MV-4-11 (cell line): ENCODE results near the gene NLRP5.
"Not testable (repeated sequence)": the region's sequence is repeated elsewhere in the genome, so short reads cannot be mapped to it uniquely, and the experiment has no call there.

Source experiments
- DNase-seq: peaks from one replicate; lab custom pipeline; 2025; lab: John Stamatoyannopoulos, UW

NLRP5 gene

DNA sequence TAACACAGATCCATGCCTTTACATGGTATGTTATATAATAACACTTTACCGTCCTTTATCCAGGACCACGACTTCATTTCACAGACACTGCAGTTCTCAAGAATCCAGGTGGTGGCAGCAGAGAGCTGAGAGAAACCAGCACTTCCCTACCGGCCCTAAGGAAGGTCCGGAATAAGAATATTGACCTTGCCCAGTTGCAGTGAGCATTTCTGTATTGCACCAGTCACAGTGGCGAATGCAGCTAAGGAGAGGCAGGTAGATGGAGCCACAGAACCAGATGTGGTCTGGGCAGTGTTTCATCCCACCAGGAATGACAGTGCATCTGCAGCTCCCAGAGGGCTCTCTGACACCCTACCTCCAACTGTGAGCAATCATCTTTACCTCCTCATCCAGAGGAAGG is 89.9 kb downstream of the NLRP5 start:
- peak; percentile 51 for DNase-seq

DNA sequence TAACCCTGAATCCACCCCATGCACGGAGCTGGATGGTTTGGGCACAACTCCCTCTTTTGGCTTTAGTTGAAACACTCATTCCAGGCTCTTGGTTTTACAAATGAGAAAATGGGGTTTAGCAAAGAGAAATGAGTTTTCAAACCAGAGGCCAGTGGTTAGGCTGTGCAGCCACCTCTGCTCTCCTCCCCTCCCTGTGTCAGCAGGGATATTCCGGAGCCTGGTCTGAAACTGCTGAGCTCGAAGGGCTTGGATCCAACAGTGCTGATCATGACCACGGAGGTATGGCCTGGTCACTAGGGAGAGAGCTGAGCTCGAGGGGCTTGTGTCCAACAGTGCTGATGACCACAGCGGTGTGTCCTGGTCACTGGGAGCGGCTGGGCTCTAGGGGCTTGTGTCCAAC is 93.0 kb downstream of the NLRP5 start:
- DNase-seq = no peak

DNA sequence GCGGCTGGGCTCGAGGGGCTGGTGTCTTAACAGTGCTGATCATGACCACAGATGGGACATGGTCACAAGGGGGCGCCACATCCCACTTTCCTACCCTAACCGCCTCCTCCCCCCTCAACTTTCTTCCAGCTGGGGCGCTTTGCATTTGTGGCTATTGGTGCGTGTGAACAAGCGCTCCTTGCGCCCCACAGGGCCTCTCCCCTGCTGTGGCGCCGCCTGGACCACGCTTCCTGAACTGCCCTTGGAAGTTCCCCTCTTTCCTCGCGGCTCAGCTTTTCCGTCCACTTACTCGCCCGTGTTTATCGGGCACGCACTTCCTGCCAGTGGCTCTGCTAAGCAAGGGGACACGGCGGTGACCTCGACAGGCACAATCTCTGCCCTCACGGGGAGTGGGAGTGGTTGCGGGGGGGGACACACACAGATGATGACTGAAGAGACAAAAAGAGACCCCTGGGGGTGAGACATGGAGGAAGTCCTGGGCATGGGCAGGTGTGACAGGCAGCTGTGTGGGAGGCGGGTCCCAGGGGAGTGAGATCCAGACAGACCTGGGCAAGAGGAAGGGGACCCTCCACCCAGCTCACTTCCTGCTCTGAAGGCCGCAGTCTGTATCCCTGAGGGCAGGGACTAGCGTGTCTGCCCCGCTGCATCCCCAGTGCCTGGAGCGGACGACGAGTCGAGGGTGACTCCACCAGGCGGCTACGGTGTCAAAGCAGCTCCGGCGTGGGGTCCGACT is 94.3 kb downstream of the NLRP5 start:
- DNase-seq = peak; percentile 84

DNA sequence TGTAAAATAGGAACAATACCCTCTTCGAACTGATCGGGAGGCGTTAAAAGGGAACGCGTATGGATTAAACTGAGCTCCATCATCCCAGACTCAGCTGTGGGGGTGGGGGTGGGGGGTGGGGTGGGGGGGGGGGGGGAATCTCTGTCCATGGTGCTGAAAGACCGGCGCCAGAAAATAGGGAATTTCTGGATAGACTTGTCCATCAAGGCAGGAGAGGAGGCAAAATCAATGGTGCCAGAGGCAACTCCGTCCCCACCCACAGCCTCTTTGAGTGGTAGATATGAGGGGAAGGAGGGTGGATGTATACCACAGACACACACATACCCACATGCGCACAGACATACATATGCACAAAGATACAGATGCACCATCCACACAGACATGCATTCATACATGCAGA is 97.1 kb downstream of the NLRP5 start:
- no peak for DNase-seq

DNA sequence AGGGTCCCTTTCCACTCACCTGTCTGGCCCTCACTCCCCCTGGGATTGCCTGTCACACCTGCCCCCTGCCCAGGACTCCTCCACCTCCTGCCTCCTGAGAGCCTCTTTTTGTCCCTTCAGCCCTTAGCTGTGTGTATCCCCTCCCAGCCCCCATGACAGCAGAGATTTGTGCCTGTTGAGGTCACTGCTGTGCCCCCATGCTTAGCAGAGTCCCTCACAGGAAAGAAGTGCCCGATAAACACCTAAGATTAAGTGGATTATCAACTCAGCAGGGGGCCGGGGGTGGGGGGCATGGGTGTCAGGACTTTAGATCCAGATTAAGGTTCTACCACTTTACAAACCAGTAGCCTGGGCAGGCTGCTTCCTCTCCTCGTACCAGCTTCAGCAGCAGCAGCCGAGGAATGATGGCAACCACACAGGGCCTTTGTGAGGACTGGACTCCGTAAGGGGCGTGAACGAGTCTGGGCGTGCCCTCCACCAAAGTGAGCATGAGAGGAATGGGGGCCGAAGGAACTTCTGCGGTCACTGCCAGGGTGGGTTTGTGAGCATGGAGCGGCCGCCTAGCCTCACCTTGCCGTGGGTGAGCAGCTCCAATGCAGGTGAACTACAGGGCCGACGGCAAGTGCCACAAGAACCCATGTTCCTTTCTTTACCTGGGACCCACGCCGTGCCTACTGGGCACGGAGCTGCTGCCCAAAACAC is 98.4 kb downstream of the NLRP5 start:
- no peak for DNase-seq

DNA sequence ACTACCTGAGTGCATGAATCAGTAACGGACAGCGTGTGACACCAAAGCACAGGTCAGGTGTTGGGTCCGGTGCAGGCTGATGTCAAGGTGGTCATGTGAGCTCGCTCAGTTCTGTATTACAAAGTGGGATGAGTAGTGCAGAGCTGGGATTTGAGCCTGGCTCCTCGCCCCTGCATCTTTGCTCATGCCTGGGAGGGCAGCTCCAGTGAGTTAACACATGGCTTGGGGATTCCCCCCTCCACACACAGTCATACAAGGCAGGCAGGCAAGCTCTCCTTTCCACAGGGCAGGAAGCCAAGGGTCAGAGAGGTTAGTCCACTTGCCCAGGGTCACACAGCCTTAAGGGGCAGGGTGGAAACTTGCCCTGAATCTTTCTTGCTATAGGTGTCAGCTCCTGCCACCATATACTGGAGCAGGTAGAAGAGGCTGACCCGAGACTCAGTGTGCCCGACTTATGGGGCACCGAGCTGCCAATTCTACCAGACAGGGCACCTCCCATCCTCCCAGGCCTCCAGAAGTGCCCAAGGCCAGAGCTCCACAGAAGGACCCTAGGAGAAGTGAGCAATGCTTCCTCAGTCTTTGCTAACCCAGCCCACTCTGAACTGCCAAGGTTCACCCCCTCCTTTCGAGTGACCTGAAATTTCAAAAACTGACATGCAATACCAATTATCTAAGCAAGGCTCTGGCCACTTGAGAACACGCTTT is 99.1 kb downstream of the NLRP5 start:
- DNase-seq = no peak

DNA sequence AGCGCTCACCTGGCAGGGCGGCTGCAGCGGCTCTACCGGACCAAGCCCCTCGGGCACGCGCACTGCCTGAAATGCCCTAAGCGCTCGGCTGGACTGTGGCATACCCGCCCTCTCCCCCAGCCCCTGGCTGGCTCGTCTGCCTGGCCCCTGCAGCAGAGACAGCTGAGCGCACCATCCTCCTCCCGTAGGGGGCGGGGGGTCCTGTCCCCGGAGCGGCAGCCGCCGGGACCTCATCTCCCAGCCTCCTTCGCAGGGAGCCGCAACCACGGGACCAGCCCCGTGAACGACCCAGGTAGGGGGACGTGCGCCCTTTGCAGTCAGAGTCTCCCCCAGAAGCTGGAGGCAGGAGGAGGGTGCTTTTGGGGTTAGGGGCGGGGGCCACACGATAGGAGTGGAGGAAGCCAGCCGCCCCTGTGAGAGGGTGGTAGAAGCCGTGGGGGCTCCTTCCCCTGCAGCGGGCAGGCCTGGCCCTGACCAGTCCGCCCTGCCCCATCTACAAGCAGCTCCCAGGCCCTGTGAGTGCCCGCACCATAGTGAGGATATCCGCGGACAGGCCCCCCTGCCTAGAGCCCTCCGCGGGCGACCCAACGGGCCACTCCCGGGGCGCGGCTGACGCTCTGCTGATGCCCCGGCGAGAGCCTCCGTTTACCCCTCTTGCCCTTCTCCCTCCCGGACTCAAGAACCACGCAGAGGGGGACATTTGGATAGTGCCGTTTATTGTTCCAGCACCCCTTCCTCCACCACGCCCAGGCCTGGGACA is 100.3 kb downstream of the NLRP5 start:
- DNase-seq = no peak

DNA sequence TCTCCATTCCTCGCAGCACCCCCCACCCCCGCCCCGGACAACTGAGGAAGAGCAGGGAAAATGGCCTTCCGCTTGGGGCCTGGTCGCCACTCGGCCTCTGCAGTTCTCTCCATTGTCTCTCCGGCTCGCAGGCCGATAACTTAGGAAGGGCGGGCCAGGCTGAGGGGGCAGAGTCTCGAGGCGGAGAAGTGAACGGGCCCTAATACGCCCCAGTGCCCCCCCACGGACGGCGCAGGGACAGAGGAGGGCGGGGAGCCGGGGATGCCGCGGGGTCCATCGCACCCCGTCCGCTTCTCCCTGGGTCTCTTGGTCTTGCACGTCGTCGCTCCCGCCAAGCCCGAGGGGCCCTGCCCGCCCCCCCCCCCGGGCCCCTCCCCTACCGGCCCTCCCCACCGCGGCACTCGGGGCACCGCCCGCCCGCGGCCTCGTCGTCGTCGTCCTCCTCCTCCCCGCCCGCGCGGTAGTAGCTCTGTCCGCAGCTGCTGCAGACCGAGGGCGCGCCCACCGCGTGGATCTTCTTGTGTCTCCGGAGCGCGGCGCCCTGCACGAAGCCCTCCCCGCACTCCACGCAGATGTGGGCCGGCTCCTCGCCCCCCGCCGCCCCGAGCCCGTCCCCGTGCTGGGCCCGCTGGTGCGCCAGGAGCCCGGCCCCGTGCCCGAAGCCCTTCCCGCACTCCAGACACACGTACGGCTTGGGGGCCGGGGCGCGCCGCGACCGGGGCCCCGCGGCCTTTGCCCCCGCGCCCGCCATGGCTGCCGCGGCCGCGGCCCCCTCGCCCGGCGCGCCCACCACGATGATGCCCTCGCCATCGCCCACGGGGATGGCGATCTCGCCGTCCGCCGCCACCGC is 101.3 kb downstream of the NLRP5 start:
- no peak for DNase-seq

DNA sequence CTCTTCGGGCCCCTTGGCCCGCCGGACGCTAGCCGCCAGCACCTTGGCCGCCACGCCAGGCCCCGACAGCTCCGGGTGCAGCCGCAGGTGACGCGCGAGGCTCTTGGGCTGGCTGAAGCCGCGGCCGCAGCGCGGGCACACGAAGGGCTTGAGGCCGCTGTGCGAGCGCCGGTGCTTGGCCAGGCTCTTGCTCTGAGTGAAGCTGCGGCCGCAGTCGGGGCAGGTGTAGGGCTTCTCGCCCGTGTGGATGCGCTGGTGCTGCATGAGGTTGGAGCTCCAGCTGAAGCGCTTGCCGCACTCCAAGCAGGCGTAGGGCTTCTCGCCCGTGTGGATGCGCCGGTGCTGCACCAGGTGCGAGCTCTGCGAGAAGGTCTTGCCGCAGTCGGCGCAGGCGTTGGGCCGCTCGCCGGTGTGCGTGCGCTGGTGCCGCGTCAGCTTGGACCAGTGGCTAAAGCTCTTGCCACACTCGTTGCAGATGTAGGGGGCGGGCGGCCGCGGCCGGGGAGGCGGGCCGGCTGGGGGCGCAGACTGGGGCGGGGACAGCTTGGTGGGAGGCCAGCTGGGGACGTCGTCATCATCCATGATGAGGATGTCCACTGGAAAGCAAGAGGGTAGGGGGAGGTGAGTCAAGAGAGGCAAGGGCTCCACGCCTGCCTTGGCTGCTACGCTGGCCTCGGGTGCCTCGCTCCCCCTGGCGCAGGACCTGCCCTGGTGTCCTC is 102.1 kb downstream of the NLRP5 start:
- no peak for DNase-seq

DNA sequence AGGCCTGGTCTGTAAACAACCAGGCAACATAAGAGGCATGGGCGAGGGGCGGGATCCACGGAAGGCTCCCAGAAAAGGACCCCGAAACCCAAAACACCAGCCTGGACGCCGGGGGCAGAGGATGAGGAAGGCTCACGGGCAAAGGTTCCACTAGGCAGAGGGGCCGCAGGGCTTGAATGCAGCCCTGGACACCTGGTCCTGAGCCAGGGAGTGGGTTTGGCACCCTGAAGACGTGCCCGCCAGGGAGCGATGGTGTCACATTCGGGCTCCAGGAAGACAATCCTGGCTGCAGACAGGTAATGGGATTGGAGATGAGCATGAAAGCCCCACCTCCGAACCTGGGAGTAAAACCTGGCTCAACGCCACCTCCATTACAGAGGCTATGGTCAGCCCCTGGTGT is 102.8 kb downstream of the NLRP5 start:
- no peak for DNase-seq

DNA sequence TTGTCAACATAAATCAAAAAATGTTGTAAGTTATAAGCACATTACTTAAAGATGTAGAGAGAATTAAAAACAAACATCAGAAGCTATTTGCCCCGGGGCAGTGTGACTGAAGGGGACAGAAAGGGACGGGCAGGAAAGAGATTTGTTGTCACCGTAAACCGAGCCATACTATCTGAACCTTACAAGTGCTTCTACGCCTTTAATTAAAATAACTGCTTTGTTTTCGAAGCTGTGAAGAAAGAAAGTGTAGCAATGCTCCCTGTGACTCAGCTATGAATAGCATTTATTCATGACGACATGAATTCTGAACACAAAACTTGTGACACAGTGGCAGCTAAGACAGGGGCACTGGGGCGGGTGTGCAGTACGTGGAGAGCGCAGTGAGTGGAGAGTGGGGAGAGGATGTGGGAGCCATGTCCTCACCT is 104.5 kb downstream of the NLRP5 start:
- DNase-seq = peak; percentile 34

DNA sequence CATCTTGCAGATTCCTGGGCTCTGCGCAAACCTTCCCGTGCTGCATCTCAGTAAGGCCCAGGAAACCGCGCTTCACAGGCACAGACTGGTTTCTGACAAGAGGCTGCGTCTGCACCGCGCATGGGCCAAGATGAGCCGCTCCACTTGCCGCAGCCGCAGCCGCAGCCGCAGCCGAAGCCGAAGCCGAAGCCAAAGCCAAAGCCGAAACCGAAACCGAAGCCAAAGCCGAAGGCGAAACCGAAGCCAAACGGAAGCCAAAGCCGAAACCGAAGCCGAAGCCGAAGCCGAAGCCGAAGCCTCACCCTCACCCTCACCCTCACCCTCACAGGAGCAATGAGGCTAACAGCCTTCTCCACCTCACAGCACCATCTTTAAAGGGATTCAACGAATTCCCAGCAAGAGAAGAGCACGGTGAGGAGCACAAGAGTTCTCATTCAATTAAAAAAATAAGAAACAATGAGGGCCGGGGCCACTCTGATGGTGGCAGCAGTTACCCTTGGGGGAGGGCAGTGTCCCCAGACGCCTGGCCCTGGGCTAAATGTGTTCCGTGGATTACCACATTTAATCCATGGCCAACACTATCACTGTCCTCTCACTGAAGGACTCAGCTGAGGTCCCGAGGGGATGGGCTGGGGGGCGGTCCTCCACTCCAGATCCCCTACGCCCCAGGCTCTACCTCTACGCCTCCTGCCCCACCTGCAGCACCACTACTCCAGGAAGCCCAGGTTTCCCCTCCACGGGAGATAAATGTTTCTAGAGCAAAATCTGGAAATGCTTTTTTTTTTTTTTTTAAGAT is 105.4 kb downstream of the NLRP5 start:
- no peak for DNase-seq

DNA sequence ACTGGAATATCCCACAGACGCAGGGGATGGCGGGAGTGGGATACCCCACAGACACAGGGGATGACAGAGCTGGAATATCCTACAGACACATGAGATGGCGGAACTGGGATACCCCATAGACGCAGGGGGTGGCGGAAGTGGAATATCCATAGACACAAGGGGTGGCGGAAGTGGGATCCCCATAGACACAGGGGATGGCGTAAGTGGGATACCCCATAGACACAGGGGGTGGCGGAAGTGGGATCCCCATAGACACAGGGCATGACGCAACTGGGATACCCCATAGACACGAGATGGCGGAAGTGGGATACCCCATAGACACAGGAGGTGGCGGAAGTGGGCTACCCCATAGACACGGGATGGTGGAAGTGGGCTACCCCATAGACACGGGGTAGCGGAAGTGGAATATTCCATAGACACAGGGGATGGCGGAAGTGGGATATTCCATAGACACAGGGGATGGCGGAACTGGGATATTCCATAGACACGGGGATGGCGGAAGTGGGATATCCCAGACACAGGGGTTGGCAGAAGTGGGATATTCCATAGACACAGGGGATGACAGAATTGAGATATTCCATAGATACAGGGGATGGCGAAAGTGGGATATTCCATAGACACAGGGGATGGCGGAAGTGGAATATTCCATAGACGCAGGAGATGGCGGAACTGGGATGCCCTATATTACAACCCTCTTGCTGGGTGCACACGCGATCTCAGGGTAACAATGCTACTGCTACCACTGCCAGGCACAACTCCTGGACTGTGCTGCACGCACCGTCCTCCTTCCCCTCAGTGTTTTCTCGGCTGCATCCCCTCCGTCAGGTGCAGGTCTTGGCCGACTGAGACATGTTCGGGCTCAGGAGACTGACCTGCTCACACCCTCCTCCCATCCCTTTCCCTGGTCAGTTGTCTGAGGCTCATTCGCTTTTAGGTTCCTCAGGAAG is 106.4 kb downstream of the NLRP5 start:
- no peak for DNase-seq

DNA sequence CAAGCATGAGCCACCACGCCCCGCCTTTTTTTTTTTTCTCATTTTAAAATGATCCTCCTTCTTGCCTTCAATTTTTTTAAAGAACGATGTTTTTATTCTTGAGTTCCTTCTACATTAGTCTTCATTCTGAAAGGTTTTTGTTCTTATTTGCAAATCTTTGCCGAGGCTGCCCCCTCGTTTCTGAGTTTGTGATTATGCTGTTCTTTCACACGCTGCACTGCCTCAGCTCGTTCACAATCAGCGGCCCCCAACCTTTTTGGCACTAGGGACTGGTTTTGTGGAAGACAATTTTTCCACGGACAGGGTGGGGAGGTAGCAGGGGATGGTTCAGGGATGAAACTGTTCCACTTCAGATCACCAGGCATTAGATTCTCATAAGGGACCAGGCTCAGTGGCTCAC is 107.9 kb downstream of the NLRP5 start:
- DNase-seq = no peak

DNA sequence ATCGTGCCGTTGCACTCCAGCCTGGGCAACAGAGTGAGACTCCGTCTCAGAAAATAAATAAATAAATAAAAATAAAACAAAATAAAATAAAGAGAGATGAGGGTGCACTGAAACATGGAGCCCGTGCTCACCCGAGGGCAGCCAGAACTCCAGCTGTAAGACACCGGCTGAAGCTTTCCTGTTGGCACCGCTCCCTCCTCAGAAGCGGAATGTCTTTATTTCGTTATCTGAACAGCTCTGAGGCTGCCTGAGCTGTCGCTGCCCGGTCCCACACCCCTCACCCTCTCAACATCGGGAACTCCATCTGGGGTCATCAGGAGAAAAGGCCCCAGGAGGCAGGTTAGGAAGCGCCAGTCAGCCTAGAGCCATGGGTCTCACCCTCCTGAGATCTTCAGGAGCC is 110.1 kb downstream of the NLRP5 start:
- DNase-seq = no peak

DNA sequence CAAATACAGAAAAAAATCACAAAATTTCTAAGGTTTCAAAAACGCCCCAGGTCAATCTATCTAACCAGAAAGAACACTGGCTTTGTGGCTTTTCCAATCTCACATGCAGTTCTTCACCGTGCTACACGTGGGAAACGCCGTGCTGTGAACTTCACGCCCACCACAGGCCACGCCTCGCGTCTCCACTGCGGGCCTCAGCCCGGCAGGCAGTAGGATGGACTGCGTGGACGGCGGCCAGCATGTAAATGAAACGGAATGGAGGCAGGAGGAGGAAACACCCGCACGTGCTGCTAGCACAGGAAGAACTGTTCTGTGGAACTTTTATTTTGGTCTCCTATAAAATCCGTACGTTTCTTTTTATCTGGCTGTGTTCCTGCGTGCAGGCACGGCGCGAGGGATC is 110.7 kb downstream of the NLRP5 start:
- no peak for DNase-seq

DNA sequence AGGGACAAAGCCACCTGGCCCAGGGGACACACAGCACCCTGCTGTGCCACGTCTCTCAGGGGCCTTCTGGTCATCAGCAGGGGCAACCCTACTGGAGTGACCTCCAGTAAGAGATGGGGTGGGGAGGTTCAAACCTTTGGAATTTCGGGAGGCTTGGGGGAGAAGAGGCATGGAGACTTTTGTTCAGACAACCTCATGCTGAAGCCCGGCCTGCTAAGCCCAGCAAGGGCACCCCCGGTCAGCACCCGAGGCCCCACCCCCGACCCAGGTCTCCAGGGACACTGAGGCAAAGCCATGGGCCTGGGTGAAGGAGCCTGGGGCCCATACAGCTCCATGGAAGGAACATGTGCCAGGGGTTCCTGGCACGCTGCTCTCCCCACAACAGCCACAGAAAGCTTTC is 111.2 kb downstream of the NLRP5 start:
- no peak for DNase-seq

DNA sequence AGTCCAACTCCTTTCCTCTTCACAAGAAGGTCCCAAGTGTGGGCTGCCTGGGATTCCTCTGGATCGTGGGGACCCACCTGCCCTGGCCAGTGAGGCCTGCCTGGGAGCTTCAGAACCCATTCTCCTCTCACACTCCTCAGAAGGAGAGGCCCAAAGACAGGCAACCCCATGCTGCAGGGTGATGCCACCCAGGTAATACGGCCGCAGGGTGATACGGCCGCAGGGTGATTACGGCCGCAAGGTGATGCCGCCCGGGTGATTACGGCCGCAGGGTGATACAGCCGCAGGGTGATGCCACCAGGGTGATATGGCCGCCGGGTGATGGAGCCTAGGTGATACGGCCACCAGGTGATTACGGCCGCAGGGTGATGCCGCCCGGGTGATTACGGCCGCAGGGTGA is 111.7 kb downstream of the NLRP5 start:
- not testable (repeated sequence) for DNase-seq
